HCT116 (cell line): ENCODE data around the gene SHROOM3. TPM values are rescaled to one million over a fixed set of nuclear protein-coding genes. Genes with fewer than 3 reads are reported as not detected.
"Not testable (repeated sequence)": the region's sequence is repeated elsewhere in the genome, so short reads cannot be mapped to it uniquely, and the experiment has no call there.

ENCODE experiments used
- ATAC-seq: fragments of 200-7000 bp; cut with Tn5 transposase; 2 replicates; pipeline ENCODE4 v1.9.1; 2020; ENCODE audit warnings: mild to moderate bottlenecking, moderate library complexity
- BruUV-seq: library from RNA; stranded (reverse); fragments of 400-500 nt; replicated peaks from 2 replicates; lab custom pipeline; 2021; lab: Mats Ljungman, UMichigan
- CTCF ChIA-PET: fragments of 300-600 bp; sonication (Branson Sonifier 250); formaldehyde crosslinking; loops from one replicate; lab custom pipeline; 2021; ENCODE audit warnings: antibody characterized with exemption; lab: Charles Lee
- POLR2A ChIA-PET: fragments of 300-600, 350-600 bp; sonication (Branson Sonifier 250); formaldehyde crosslinking; loops from one replicate; lab custom pipeline; 2021; ENCODE audit warnings: antibody characterized with exemption; lab: Charles Lee
- RAD21 ChIA-PET, 2 experiments: fragments of 300-600 bp; sonication (Branson Sonifier 250); formaldehyde crosslinking; loops; one replicate each; lab custom pipeline; 2023; ENCODE audit warnings: low total read pairs in 2 of 2; ENCODE audit not compliant: uncharacterized antibody in 2 of 2, unreplicated experiment in 2 of 2, low non-redundant PET in 1 of 2; lab: Charles Lee
- DNase-seq: peaks from one replicate; pipeline ENCODE4 v3.0.0-alpha.2; 2010; ENCODE audit warnings: low read depth, low spot score
- H2AFZ ChIP-seq: fragments of 200-600 bp; shearing (Covaris generic), sonication (generic); 2 replicates; pipeline ENCODE4 v1.6.1; 2017; ENCODE audit warnings: low read depth, mixed run types, mixed read lengths, antibody characterized with exemption, low read length; ENCODE audit not compliant: poor library complexity, severe bottlenecking
- H3K27ac ChIP-seq: 2 replicates; pipeline ENCODE4 v1.5.1; 2012; ENCODE audit warnings: low read depth, low read length
- H3K27me3 ChIP-seq: fragments of 200-600 bp; sonication (generic); 2 replicates; pipeline ENCODE4 v1.6.1; 2016; ENCODE audit warnings: mixed run types, low read length, mixed read lengths; ENCODE audit not compliant: insufficient read depth
- H3K36me3 ChIP-seq, 2 experiments: fragments of 200-500 bp in 1 of 2; fragments of 200-600 bp in 1 of 2; sonication (Bioruptor generic) in 1 of 2; sonication (generic) in 1 of 2; 2 replicates each; pipeline versions ENCODE4 v1.5.1 to v1.6.1; 2014 to 2016; ENCODE audit warnings: low read length in 2 of 2, inconsistent platforms in 1 of 2, mixed read lengths in 1 of 2, mixed run types in 1 of 2; ENCODE audit not compliant: insufficient read depth in 2 of 2, control insufficient read depth in 1 of 2
- H3K4me1 ChIP-seq, 2 experiments: fragments of 200-600 bp in 1 of 2; sonication (generic) in 1 of 2; 2 replicates each; pipeline versions ENCODE4 v1.5.1 to v1.6.1; 2012 to 2017; ENCODE audit warnings: low read length in 2 of 2, inconsistent platforms in 1 of 2, mild to moderate bottlenecking in 1 of 2, mixed read lengths in 1 of 2, mixed run types in 1 of 2, moderate library complexity in 1 of 2; ENCODE audit not compliant: insufficient read depth in 2 of 2, control insufficient read depth in 1 of 2
- H3K4me2 ChIP-seq: fragments of 200-600 bp; sonication (generic); 2 replicates; pipeline ENCODE4 v1.6.1; 2017; ENCODE audit warnings: mixed run types, low read length, mixed read lengths
- H3K4me3 ChIP-seq, 2 experiments: fragments of 200-600 bp in 1 of 2; sonication (generic) in 1 of 2; replicated peaks in 1 of 2; 2 replicates each; pipeline ENCODE4 v1.5.1; 2011 to 2016; ENCODE audit warnings: low read length in 2 of 2, control low read depth in 1 of 2, low read depth in 1 of 2, mild to moderate bottlenecking in 1 of 2, mixed read lengths in 1 of 2, mixed run types in 1 of 2
- H3K79me2 ChIP-seq: fragments of 200-600 bp; sonication (generic); 2 replicates; pipeline ENCODE4 v1.6.1; 2017; ENCODE audit warnings: mild to moderate bottlenecking, mixed run types, low read length, moderate library complexity, mixed read lengths; ENCODE audit not compliant: insufficient read depth
- H3K9ac ChIP-seq: fragments of 200-600 bp; sonication (generic); 2 replicates; pipeline ENCODE4 v1.6.1; 2016; ENCODE audit warnings: low read length, mixed read lengths
- H3K9me2 ChIP-seq: fragments of 200-600 bp; sonication (generic), shearing (Covaris generic); 2 replicates; pipeline ENCODE4 v1.6.1; 2017; ENCODE audit warnings: mixed run types, mild to moderate bottlenecking, moderate library complexity; ENCODE audit not compliant: insufficient read depth
- H3K9me3 ChIP-seq, 2 experiments: fragments of 200-500 bp in 1 of 2; fragments of 200-600 bp in 1 of 2; sonication (Bioruptor generic) in 1 of 2; sonication (generic) in 1 of 2; 2 replicates each; pipeline ENCODE4 v1.6.1; 2014 to 2017; ENCODE audit warnings: low read length in 2 of 2, mixed read lengths in 2 of 2, inconsistent platforms in 1 of 2, low read depth in 1 of 2, mild to moderate bottlenecking in 1 of 2, mixed run types in 1 of 2, moderate library complexity in 1 of 2; ENCODE audit not compliant: control insufficient read depth in 1 of 2, insufficient read depth in 1 of 2
- H4K20me1 ChIP-seq: fragments of 200-600 bp; sonication (generic), shearing (Covaris generic); 2 replicates; pipeline ENCODE4 v1.6.1; 2017; ENCODE audit warnings: mixed run types, mild to moderate bottlenecking, moderate library complexity; ENCODE audit not compliant: insufficient read depth
- EZH2 ChIP-seq: fragments of 200-600 bp; sonication (generic); IDR thresholded peaks from 2 replicates; pipeline ENCODE4 v1.6.1; 2017; ENCODE audit warnings: antibody characterized with exemption, mixed run types
- POLR2AphosphoS5 ChIP-seq: IDR thresholded peaks from 2 replicates; pipeline ENCODE4 v1.6.1; 2011; ENCODE audit warnings: mild to moderate bottlenecking, low read depth, low read length, moderate library complexity
- SIN3A ChIP-seq: IDR thresholded peaks from 2 replicates; pipeline ENCODE4 v1.6.1; 2012; ENCODE audit warnings: low read depth
- SP1 ChIP-seq: IDR thresholded peaks from 2 replicates; pipeline ENCODE4 v1.6.1; 2012; ENCODE audit warnings: low read depth
- YY1 ChIP-seq: IDR thresholded peaks from 2 replicates; pipeline ENCODE4 v1.6.1; 2011; ENCODE audit warnings: low read length, low read depth, moderate library complexity, mild to moderate bottlenecking; ENCODE audit not compliant: insufficient replicate concordance; ENCODE audit errors: extremely low read depth
- intact Hi-C: fragments of 100-400 bp; cut with micrococcal nuclease; formaldehyde crosslinking; loops from 2 replicates; pipeline ENCODE4 v1.10.0; 2022
- total RNA-seq: library from RNA; stranded (reverse); gene quantifications from one replicate; pipeline ENCODE4 v1.2.1, GENCODE V29; 2021; ENCODE audit not compliant: unreplicated experiment
- TF ChIP-seq, protein P1 (sequence below): IDR thresholded peaks from 2 replicates; pipeline ENCODE4 v1.6.1; 2012; ENCODE audit warnings: low read depth

SHROOM3 gene
- total RNA-seq, 1 experiment from 2014 or later = 22.5 TPM

DNA sequence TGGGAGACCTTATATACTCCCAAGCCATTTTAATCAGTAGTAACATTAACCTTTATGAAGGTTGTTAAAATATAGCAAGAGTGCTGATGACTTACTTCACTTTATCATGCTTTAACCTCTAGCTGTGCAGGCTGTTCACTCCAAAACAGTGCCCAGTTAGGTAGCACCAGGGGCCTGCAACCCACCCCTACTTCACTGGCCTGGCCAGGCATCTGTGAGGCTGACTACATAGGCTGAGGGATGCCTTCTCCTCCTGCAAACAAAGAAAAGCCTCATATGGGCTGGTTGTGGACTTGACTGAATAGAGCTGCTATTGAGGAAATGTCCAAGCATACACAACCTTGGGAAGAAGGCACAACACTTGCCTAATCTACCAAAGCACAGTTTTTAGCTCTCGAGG, 172.8 kb downstream of the SHROOM3 start:
- BruUV-seq = no TSS peak
- H3K27me3 ChIP-seq = no peaks in the 10 kb centered on the region
- ChIA-PET CTCF (no interaction called here), RAD21 (no interaction called here), POLR2A (no interaction called here)
- no peaks in the 10 kb centered on the region for H3K36me3 ChIP-seq
- ATAC-seq = no peak
- H3K9me3 ChIP-seq = no peaks in the 10 kb centered on the region
- H3K79me2 ChIP-seq = no peaks in the 10 kb centered on the region
- H4K20me1 ChIP-seq = no peaks in the 10 kb centered on the region
- no peak overlapping the region for H3K9ac ChIP-seq
- intact Hi-C loops = no loop called here
- H3K27ac ChIP-seq = no peak overlapping the region
- H2AFZ ChIP-seq = no peak overlapping the region
- no peak for DNase-seq
- no peak overlapping the region for H3K4me3 ChIP-seq
- H3K4me1 ChIP-seq = no peaks in the 10 kb centered on the region
- H3K9me2 ChIP-seq = no peaks in the 10 kb centered on the region
- no peak for TF ChIP-seq SP1
- TF ChIP-seq EZH2 = no peak
- TF ChIP-seq, protein P1, sequence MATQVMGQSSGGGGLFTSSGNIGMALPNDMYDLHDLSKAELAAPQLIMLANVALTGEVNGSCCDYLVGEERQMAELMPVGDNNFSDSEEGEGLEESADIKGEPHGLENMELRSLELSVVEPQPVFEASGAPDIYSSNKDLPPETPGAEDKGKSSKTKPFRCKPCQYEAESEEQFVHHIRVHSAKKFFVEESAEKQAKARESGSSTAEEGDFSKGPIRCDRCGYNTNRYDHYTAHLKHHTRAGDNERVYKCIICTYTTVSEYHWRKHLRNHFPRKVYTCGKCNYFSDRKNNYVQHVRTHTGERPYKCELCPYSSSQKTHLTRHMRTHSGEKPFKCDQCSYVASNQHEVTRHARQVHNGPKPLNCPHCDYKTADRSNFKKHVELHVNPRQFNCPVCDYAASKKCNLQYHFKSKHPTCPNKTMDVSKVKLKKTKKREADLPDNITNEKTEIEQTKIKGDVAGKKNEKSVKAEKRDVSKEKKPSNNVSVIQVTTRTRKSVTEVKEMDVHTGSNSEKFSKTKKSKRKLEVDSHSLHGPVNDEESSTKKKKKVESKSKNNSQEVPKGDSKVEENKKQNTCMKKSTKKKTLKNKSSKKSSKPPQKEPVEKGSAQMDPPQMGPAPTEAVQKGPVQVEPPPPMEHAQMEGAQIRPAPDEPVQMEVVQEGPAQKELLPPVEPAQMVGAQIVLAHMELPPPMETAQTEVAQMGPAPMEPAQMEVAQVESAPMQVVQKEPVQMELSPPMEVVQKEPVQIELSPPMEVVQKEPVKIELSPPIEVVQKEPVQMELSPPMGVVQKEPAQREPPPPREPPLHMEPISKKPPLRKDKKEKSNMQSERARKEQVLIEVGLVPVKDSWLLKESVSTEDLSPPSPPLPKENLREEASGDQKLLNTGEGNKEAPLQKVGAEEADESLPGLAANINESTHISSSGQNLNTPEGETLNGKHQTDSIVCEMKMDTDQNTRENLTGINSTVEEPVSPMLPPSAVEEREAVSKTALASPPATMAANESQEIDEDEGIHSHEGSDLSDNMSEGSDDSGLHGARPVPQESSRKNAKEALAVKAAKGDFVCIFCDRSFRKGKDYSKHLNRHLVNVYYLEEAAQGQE = no peak
- TF ChIP-seq YY1 = no peak
- no peak for TF ChIP-seq SIN3A
- TF ChIP-seq POLR2AphosphoS5 = no peak
- TF ChIP-seq, all 23 proteins: peak for 0
- no peak overlapping the region for H3K4me2 ChIP-seq

DNA sequence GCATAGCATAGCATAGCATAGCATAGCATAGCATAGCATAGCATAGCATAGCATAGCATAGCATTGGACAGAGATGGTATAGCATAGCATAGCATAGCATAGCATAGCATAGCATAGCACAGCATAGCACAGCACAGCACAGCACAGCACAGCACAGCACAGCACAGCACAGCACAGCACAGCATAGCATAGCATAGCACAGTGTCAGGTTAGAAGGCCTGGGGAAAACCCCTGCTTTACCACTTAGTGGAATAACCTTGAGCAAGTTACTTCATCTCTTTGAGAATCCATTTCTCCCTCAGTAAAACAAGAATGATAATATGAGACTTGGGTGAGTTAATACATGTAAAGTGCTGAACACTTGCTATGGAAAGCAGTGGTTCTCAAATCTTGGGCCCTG, 173.5 kb downstream of the SHROOM3 start:
- RAD21 ChIA-PET, BruUV-seq, H3K9ac ChIP-seq, H3K4me2 ChIP-seq, POLR2A ChIA-PET, H3K27me3 ChIP-seq, H3K4me3 ChIP-seq, H3K9me2 ChIP-seq, H2AFZ ChIP-seq, H3K27ac ChIP-seq, H3K4me1 ChIP-seq, H3K79me2 ChIP-seq, DNase-seq, H4K20me1 ChIP-seq, intact Hi-C loops, H3K9me3 ChIP-seq, H3K36me3 ChIP-seq, CTCF ChIA-PET, ATAC-seq: not testable (repeated sequence)
